ENCODE data around the gene ZBTB12. TPM values are rescaled to one million over a fixed set of nuclear protein-coding genes. Genes with fewer than 3 reads are reported as not detected.

ZBTB12 gene
- polyA plus RNA-seq, 3 donors: 0.11 TPM; not detected in 2

DNA sequence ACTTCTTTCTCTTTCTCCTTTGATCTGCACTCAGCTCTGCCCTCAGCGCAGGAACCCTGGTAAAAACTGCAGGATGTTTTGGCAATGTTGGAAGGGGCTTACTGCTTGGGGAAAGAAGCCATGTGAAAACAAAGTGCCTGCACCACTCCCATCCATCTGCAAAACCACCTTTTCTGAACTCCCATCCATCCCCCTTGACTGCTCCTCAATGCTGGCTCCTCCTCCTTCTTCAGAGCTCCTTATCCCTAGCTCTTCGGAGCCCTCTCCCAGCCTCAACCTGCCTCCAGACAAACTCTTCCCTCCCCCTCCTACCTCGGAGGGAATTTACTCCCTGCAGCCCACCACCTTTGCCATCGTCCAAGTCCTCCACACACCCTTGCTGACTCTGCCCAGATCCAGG is 4.2 kb upstream of the ZBTB12 start:
- intact Hi-C loops (cut with micrococcal nuclease): loop anchor here in 1 of 2 donors (5.0 kb wide), 1 partner anchor 36 kb away; no protein-coding TSS in a partner anchor

DNA sequence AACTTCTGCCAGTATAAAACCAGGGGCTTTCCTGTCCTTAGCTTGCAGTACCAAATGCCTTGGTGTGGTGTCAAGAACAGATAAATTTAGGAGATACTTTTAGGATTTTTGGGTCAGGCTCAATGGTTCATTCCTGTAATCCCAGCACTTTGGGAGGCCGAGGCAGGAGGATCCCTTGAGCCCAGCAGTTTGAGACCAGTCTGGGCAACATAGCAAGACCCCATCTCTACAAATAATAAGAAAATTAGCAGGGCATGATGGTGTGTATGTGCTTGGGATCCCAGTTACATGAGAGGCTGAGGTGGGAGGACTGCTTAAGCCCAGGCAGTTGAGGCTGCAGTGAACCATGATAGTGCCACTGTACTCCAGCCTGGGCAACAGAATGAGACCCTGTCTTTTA is 3.2 kb upstream of the ZBTB12 start:
- DNase-seq: no peak
- intact Hi-C loops (cut with micrococcal nuclease): loop anchor here in 1 of 2 donors (5.0 kb wide), 1 partner anchor 37 kb away; no protein-coding TSS in a partner anchor
- peaks cover 22 to 34% of the 10 kb centered on the region in 2 donors for H3K4me1 ChIP-seq (ENCODE audit: control insufficient read depth in 1 of 2, insufficient read depth in 2 of 2, low read length in 2 of 2)
- Mint-ChIP-seq H3K36me3 (peaks cover 0 to 3% of the 10 kb centered on the region in 2 donors), H3K4me3 (no peak overlapping the region), H3K9me3 (peaks cover 0 to 2% (median 0%) of the 10 kb centered on the region in 7 donors), H3K27ac (no peak overlapping the region), H3K27me3 (ENCODE audit: low read depth in 3 of 3) (peaks cover 8 to 29% (median 15%) of the 10 kb centered on the region in 3 donors), H3K4me1 (peaks cover 22% of the 10 kb centered on the region)
- no peaks in the 10 kb centered on the region for H3K79me2 ChIP-seq (ENCODE audit: insufficient read depth, low read length)
- H3K27ac ChIP-seq (ENCODE audit: low read depth in 1 of 2, low read length in 2 of 2): no peak overlapping the region
- no peaks in the 10 kb centered on the region for H4K20me1 ChIP-seq (ENCODE audit: insufficient read depth, low read length)
- no peak overlapping the region for H3K4me2 ChIP-seq (replicated peaks; ENCODE audit: extremely low read depth, low read length, poor library complexity, severe bottlenecking)
- TF ChIP-seq, protein P1, sequence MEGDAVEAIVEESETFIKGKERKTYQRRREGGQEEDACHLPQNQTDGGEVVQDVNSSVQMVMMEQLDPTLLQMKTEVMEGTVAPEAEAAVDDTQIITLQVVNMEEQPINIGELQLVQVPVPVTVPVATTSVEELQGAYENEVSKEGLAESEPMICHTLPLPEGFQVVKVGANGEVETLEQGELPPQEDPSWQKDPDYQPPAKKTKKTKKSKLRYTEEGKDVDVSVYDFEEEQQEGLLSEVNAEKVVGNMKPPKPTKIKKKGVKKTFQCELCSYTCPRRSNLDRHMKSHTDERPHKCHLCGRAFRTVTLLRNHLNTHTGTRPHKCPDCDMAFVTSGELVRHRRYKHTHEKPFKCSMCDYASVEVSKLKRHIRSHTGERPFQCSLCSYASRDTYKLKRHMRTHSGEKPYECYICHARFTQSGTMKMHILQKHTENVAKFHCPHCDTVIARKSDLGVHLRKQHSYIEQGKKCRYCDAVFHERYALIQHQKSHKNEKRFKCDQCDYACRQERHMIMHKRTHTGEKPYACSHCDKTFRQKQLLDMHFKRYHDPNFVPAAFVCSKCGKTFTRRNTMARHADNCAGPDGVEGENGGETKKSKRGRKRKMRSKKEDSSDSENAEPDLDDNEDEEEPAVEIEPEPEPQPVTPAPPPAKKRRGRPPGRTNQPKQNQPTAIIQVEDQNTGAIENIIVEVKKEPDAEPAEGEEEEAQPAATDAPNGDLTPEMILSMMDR (IDR thresholded peaks at IDR 0.05): no peak
- H3K4me3 ChIP-seq (replicated peaks in 1 of 3; ENCODE audit: low read depth in 2 of 3, low read length in 3 of 3): no peak overlapping the region
- no peaks in the 10 kb centered on the region for H3K36me3 ChIP-seq (replicated peaks in 1 of 2; ENCODE audit: control insufficient read depth in 1 of 2, insufficient read depth in 2 of 2, low read length in 2 of 2)
- H2AFZ ChIP-seq (ENCODE audit: insufficient read depth, low read depth, low read length, poor library complexity, severe bottlenecking): no peak overlapping the region
- H3K27me3 ChIP-seq (ENCODE audit: control insufficient read depth in 2 of 2, insufficient read depth in 2 of 2, low read length in 2 of 2): no peaks in the 10 kb centered on the region
- H3K9me3 ChIP-seq (replicated peaks in 1 of 2; ENCODE audit: control insufficient read depth in 1 of 2, insufficient read depth in 1 of 2, low read length in 2 of 2): no peaks in the 10 kb centered on the region
- no peak overlapping the region for H3K9ac ChIP-seq (ENCODE audit: insufficient read depth, low read length, poor library complexity, severe bottlenecking)
- no CpG with 5 or more reads among the region's 1 CpG for WGBS (ENCODE audit: insufficient coverage)

More for the DNA sequence above, 4.2 kb upstream of the ZBTB12 start:
- Mint-ChIP-seq H3K36me3 (peaks cover 0 to 3% of the 10 kb centered on the region in 2 donors), H3K4me3 (peak overlapping the region in 1 of 2 donors; percentile 33), H3K9me3 (peaks cover 0 to 2% (median 0%) of the 10 kb centered on the region in 7 donors), H3K27ac (no peak overlapping the region), H3K4me1 (peaks cover 25% of the 10 kb centered on the region), H3K27me3 (ENCODE audit: low read depth in 3 of 3) (peaks cover 8 to 29% (median 15%) of the 10 kb centered on the region in 3 donors)
- Histone ChIP-seq H3K4me2 (replicated peaks; ENCODE audit: extremely low read depth, low read length, poor library complexity, severe bottlenecking) (no peak overlapping the region), H3K9me3 (replicated peaks in 1 of 2; ENCODE audit: control insufficient read depth in 1 of 2, insufficient read depth in 1 of 2, low read length in 2 of 2) (no peaks in the 10 kb centered on the region), H3K9ac (ENCODE audit: insufficient read depth, low read length, poor library complexity, severe bottlenecking) (no peak overlapping the region), H3K36me3 (replicated peaks in 1 of 2; ENCODE audit: control insufficient read depth in 1 of 2, insufficient read depth in 2 of 2, low read length in 2 of 2) (no peaks in the 10 kb centered on the region), H3K27ac (ENCODE audit: low read depth in 1 of 2, low read length in 2 of 2) (no peak overlapping the region), H4K20me1 (ENCODE audit: insufficient read depth, low read length) (no peaks in the 10 kb centered on the region), H2AFZ (ENCODE audit: insufficient read depth, low read depth, low read length, poor library complexity, severe bottlenecking) (no peak overlapping the region), H3K4me3 (replicated peaks in 1 of 3; ENCODE audit: low read depth in 2 of 3, low read length in 3 of 3) (no peak overlapping the region), H3K27me3 (ENCODE audit: control insufficient read depth in 2 of 2, insufficient read depth in 2 of 2, low read length in 2 of 2) (no peaks in the 10 kb centered on the region), H3K4me1 (ENCODE audit: control insufficient read depth in 1 of 2, insufficient read depth in 2 of 2, low read length in 2 of 2) (peaks cover 20 to 25% of the 10 kb centered on the region in 2 donors), H3K79me2 (ENCODE audit: insufficient read depth, low read length) (no peaks in the 10 kb centered on the region)
- 61% methylated on average over 3 of the region's 4 CpGs for WGBS (ENCODE audit: insufficient coverage)
- TF ChIP-seq, protein P1 (IDR thresholded peaks at IDR 0.05): no peak
- no peak for DNase-seq

All from CD14-positive monocyte (primary cell).